HG02852 (cell line): Measurements from ENCODE around the gene ID1.
"Not testable (repeated sequence)": the region's sequence is repeated elsewhere in the genome, so short reads cannot be mapped to it uniquely, and the experiment has no call there.

Experiments
- ATAC-seq: cut with Tn5 transposase; IDR thresholded peaks from one replicate; pipeline ENCODE4 v1.9.1; 2021; ENCODE audit warnings: mild to moderate bottlenecking, moderate library complexity; ENCODE audit not compliant: unreplicated experiment

Gene ID1

GRCh38 chr20:31632548-31633338 is 27.7 kb downstream of the ID1 start:
- no peak for ATAC-seq

DNA sequence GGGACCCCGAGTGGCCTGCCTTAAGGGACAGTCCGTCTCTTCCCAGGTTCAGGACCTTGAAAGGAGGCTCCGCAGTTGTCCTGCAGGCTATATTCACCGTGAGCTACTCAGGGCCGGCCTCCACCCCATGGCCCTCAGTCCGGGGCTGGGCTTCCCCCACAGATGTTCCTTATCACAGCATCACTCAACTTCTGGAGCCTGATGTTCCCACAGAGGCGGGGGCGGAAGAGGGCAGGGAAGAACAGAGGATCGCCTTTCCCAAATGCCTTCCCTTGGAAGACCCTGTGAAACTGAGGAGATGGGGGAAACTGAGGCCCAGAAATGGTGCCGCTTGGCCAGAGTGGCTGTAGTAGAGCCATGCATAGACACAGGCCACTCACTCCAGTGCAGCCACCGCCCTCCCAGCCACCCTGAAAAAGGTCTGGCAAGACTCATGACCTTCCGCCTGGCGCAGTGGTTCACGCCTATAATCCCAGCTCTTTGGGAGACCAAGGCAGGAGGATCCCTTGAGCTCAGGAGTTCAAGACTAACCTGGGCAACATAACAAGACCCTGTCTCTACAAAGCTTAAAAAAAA is 28.3 kb downstream of the ID1 start:
- no peak for ATAC-seq

DNA sequence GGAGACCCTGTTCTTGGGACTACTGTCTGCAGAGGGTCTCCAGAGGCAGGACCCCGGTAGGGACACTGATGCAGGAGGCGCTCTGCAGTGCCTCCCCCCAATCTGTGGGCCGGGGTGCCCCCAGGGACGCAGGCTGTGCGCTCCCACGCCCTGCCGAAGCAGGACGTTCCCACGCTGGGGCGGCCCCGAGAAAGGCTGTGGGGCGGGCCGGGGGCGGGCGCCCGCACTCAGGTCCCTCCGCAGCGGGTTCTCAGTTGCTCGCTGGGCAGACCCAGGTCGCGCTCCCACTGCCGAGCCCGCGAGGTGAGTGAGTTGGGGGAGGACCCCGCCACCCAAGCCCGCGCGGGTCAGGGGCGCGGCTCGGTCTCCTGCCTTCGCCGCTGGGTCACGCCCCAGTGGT is 32.6 kb downstream of the ID1 start, which contains the start of gene COX4I2:
COX4I2 (plus strand) TSS at position 253 of the 400 bp plus-strand sequence. CDS start 1,106 bp downstream, outside the sequence.
- no peak for ATAC-seq

- ATAC-seq: no peak
Observed at GRCh38 chr20:31638317-31638716, 33.2 kb downstream of the ID1 start.

DNA sequence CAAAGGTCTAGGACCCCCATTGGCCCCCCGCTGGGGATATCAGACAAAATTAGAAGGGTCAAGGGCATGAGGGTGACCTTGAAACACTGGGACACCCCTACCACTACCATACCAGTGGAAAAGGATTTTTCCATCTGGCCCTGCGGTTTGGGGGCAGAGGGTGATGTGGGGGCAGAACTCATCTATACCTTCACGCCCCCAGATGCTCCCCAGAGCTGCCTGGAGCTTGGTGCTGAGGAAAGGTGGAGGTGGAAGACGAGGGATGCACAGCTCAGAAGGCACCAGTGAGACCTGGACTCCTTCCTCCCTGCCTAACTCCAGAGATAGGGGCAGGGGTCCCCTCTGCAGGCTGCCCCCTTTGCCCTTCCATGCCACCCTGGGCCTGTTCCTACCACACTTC is 33.7 kb downstream of the ID1 start:
- no peak for ATAC-seq

GRCh38 chr20:31640259-31640658 is 35.2 kb downstream of the ID1 start:
- no peak for ATAC-seq

- ATAC-seq: no peak
Observed at GRCh38 chr20:31641391-31641790, 36.3 kb downstream of the ID1 start.

DNA sequence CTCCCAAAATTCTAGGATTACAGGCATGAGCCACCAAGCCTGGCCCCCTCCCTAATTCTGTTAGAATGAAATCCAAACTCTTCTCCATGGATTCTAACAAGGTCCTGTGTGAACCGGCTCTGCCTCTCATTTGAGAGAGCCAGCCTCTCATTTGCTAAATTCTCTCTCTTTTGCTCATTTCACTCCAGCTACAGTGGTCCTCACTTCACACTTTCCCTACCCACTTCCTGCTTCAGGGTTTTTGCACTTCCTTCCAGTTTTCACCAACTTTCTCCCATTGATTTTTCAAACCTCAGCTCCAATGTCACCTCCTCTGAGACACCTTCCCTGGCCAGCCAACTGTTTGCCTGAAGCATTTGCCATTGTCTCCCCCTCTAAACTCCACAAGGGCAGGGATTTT is 37.7 kb downstream of the ID1 start:
- ATAC-seq: no peak

DNA sequence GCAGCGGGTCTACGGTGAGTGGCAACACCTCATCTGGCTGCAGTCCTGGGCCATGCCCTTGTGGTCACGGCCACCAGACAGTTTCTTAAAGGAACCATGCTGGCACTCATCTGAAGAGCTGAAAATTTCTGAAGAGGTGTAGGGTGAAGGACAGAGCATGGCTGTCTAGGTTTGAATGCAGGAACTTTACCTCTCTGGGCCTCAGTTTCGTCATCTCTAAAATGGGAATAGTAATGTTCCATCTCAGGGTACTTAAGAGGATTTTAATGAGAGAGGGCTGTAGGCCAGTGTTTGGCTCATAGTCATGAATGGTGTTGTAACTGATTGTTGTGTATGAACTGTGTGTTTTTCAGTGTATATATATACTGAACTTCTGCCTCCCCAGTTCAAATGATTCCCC is 38.4 kb downstream of the ID1 start:
- no peak for ATAC-seq

GRCh38 chr20:31644701-31645100 is 39.6 kb downstream of the ID1 start:
- no peak for ATAC-seq

DNA sequence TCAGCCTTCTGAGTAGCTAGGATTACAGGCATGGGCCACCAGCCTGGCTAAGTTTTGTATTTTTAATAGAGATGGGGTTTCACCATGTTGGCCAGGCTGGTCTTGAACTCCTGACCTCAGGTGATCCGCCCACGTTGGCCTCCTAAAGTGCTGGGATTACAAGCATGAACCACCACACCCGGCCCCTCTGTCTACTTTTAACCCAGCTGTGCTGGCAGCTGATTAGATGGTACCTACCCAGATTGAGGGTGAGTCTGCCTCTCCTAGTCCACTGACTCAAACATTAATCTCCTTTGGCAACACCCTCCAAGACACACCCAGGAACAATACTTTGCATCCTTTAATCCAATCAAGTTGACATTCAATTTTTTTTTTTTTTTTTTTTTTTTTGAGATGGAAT is 43.0 kb downstream of the ID1 start:
- ATAC-seq: not testable (repeated sequence)

GRCh38 chr20:31652917-31653396 is 47.9 kb downstream of the ID1 start:
- no peak for ATAC-seq

DNA sequence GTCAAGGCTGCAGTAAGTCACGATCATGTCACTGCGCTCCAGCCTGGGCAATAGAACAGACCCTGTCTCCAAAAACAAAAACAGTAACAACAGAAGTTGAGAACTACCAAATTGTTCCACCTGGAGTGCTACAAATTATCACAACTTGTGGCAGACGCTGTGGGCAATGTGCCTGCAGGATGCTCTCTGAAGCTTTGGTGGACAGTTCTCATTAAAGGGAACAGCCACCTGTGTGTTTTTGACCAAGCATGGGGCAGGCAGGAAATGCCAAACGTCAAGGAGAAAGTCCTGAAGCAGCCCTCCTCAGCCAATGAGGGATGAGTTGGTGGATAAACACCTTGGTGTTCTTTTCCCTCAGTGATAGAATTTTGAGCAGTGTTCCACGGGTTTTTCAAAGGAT is 48.5 kb downstream of the ID1 start:
- ATAC-seq: no peak

DNA sequence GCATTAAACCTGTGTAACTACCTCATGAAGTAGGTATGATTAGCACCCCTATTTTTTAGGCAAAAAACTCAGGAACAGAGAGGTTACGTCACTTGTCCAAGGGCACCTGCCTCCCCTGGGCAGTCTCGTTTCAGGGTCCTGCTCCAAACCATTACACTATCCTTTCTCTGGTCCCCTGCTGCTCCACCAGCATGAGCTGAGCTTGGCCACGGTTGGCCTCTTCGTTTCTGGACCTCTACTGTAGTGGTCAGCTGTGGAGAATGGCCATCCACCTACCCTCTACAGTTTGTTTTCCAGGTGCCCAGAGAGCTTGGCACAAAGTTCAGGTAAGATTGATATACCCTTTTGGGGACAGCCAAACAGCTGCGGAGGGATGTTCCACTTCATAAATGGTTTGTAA is 49.4 kb downstream of the ID1 start:
- no peak for ATAC-seq
